Central memory CD8-positive, alpha-beta T cell (primary cell): Measurements from ENCODE around the gene DISP1.
"Not testable (repeated sequence)": the region's sequence is repeated elsewhere in the genome, so short reads cannot be mapped to it uniquely, and the experiment has no call there.

Experiments
- ATAC-seq: fragments of 150-1000 bp; cut with Tn5 transposase; replicated peaks from 2 replicates; pipeline ENCODE4 v1.10.0; 2022; ENCODE audit warnings: mild to moderate bottlenecking, moderate FRiP score, moderate number of reproducible peaks; ENCODE audit not compliant: poor library complexity, severe bottlenecking; ENCODE audit errors: extremely low read depth
- DNase-seq, 2 donors: peaks; one replicate each; pipeline ENCODE4 v3.0.0; 2021; ENCODE audit warnings: low spot score in 2 of 2
- H3K27ac Mint-ChIP-seq: one replicate; pipeline ENCODE4 v1.8.0; 2022; ENCODE audit warnings: low read depth, mild to moderate bottlenecking, moderate library complexity, mixed read lengths
- H3K27me3 Mint-ChIP-seq: one replicate; pipeline ENCODE4 v1.8.0; 2022; ENCODE audit warnings: mixed read lengths
- H3K36me3 Mint-ChIP-seq: one replicate; pipeline ENCODE4 v1.8.0; 2022; ENCODE audit warnings: mild to moderate bottlenecking, moderate library complexity, mixed read lengths; ENCODE audit not compliant: insufficient read depth
- H3K4me1 Mint-ChIP-seq: one replicate; pipeline ENCODE4 v1.8.0; 2022; ENCODE audit warnings: mixed read lengths
- H3K4me3 Mint-ChIP-seq: one replicate; pipeline ENCODE4 v1.8.0; 2022; ENCODE audit warnings: mild to moderate bottlenecking, moderate library complexity, mixed read lengths
- H3K9me3 Mint-ChIP-seq: one replicate; pipeline ENCODE4 v1.8.0; 2022; ENCODE audit warnings: mixed read lengths

The DISP1 gene

DNA sequence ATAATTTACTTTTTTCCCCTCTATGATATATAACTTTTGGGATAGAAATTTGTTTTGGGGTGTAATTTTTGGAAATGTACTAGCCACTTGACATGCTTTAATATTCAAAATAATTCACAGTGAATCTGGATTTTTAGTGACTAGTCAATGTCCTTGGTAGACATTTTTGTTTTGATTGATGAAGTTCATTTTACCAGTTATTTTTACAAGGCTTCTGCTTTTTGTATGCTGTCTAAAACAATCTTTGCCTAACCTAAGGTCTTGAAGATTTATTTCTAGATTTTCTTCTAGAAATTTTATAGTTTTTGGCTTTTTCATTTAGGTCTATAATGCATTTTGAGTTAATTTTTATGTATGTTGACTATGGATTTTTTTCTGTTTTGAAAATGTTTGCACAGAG lies 30.9 kb downstream of the DISP1 start:
- H3K27ac Mint-ChIP-seq = no peak overlapping the region
- H3K4me1 Mint-ChIP-seq = peaks cover 9% of the 10 kb centered on the region
- no peak for ATAC-seq
- no peak for DNase-seq
- no peaks in the 10 kb centered on the region for H3K27me3 Mint-ChIP-seq
- no peaks in the 10 kb centered on the region for H3K36me3 Mint-ChIP-seq
- H3K4me3 Mint-ChIP-seq = no peak overlapping the region
- H3K9me3 Mint-ChIP-seq = no peaks in the 10 kb centered on the region

DNA sequence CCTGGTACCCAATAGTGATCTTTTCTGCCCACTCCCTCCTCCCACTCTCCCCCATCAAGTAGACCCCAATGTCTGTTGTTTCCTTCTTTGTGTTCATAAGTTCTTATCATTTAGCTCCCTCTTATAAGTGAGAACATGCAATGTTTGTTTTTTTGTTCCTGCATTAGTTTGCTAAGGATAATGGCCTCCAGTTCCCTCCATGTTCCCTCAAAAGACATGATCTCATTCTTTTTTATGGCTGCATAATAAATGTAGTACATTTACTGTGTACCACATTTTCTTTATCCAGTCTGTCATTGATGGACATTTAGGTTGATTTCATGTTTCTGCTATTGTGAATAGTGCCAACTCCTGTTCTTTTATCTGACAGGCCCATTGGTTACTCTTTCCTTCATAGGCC lies 35.7 kb downstream of the DISP1 start:
- not testable (repeated sequence) for H3K27ac Mint-ChIP-seq, H3K4me3 Mint-ChIP-seq, H3K4me1 Mint-ChIP-seq, H3K36me3 Mint-ChIP-seq, H3K27me3 Mint-ChIP-seq, ATAC-seq, H3K9me3 Mint-ChIP-seq, DNase-seq

- peaks cover 5% of the 10 kb centered on the region for H3K9me3 Mint-ChIP-seq
These were observed 37.5 kb downstream of the DISP1 start for GRCh38 chr1:222852326-222852725.

DNA sequence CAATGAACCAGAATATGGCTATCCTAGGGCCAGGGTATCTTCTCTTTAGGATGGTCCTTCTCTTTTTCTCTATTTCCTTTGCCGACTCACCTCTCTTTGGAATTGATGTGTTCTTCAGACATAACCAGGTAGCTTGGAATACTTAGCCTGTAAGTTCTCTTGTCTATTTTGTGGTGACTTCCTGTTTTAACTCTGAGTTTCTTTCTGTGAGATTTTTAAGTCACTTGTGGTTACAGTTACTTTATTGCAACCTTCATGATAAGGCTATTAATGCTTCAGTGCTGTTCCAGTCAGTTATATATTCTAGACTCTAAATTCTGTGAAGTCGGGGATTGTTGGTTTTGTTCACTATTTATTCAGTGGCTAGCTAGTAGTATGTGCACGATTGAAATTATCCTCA lies 46.2 kb downstream of the DISP1 start:
- Mint-ChIP-seq H3K4me1 (peaks cover 6% of the 10 kb centered on the region), H3K27me3 (no peaks in the 10 kb centered on the region), H3K9me3 (peaks cover 4% of the 10 kb centered on the region), H3K4me3 (no peak overlapping the region), H3K36me3 (peaks cover 4% of the 10 kb centered on the region), H3K27ac (no peak overlapping the region)
- ATAC-seq (no peak), DNase-seq (no peak)

More at GRCh38 chr1:222852326-222852725, 37.5 kb downstream of the DISP1 start:
- H3K27me3 Mint-ChIP-seq = no peaks in the 10 kb centered on the region
- H3K4me3 Mint-ChIP-seq = no peak overlapping the region
- no peak overlapping the region for H3K27ac Mint-ChIP-seq
- no peak for DNase-seq
- ATAC-seq = no peak
- peaks cover 1% of the 10 kb centered on the region for H3K36me3 Mint-ChIP-seq
- peaks cover 9% of the 10 kb centered on the region for H3K4me1 Mint-ChIP-seq
